GM10248 (cell line): ENCODE results near the gene ZBTB20.

Experiments
- CTCF ChIA-PET: fragments of 300-600 bp; sonication (Branson Sonifier 250); formaldehyde crosslinking; extraction: SDS; loops from one replicate; lab custom pipeline; 2021; ENCODE audit warnings: antibody characterized with exemption; lab: Yijun Ruan, JAX
- POLR2A ChIA-PET: fragments of 350-650 bp; sonication (Branson Sonifier 250); formaldehyde crosslinking; extraction: SDS; loops from one replicate; lab custom pipeline; 2020; ENCODE audit warnings: antibody characterized with exemption; lab: Yijun Ruan, JAX
- DNase-seq: peaks from one replicate; pipeline ENCODE4 v3.0.0; 2012; ENCODE audit errors: extremely low spot score
- TF ChIP-seq, protein P1 (sequence below): IDR thresholded peaks from 2 replicates; pipeline ENCODE4 v1.5.1; 2012; ENCODE audit warnings: mild to moderate bottlenecking, low read depth; ENCODE audit errors: extremely low read depth, missing control alignments, control extremely low read depth

ZBTB20 gene

DNA sequence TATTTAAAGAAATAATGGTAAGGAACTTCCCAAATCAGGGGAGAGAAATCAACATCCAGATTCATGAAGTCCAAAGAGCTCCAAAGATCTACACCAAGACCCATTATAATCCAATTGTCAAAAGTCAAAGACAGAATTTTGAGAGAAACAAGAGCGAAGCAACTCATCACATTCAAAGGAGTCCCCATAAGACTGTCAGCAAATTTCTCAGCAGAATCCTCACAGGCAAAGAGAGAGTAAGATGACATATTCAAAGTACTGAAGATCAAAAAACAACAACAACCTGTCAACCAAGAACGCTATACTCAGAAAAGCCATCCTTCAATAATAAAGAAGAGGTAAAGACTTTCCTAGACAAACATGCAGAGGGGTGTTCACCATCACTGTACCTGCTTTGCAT, 511.2 kb downstream of the ZBTB20 start:
- POLR2A ChIA-PET = no interaction called here
- TF ChIP-seq, protein P1, sequence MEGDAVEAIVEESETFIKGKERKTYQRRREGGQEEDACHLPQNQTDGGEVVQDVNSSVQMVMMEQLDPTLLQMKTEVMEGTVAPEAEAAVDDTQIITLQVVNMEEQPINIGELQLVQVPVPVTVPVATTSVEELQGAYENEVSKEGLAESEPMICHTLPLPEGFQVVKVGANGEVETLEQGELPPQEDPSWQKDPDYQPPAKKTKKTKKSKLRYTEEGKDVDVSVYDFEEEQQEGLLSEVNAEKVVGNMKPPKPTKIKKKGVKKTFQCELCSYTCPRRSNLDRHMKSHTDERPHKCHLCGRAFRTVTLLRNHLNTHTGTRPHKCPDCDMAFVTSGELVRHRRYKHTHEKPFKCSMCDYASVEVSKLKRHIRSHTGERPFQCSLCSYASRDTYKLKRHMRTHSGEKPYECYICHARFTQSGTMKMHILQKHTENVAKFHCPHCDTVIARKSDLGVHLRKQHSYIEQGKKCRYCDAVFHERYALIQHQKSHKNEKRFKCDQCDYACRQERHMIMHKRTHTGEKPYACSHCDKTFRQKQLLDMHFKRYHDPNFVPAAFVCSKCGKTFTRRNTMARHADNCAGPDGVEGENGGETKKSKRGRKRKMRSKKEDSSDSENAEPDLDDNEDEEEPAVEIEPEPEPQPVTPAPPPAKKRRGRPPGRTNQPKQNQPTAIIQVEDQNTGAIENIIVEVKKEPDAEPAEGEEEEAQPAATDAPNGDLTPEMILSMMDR = no peak
- DNase-seq = no peak
- CTCF ChIA-PET = interaction anchor here (1.2 kb wide), 1 partner anchor 12 kb away, joined by 3 read pairs; no protein-coding TSS in a partner anchor

DNA sequence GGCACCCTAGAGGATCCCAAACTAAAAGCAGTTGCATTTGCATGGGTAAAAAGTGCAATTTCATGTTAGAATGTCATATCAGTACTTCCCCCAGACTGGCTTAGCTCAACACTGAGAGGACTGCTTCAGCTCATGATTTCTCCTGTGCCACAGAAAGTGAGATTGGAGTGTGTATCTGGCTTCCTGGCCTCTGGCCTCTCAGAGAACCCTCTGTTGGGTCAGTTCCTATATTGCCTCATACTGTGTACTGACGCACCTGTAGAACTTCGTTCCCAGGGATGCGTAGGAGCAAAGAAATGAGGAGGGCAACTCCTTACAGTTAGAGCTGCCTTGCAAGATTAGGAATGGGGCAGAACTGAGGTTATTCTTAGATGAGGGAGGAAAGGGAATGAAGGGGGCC, 512.5 kb downstream of the ZBTB20 start:
- POLR2A ChIA-PET = no interaction called here
- TF ChIP-seq, protein P1 = no peak
- CTCF ChIA-PET = interaction anchor here (0.9 kb wide), 1 partner anchor 16 kb away, joined by 3 read pairs; no protein-coding TSS in a partner anchor
- DNase-seq = no peak

DNA sequence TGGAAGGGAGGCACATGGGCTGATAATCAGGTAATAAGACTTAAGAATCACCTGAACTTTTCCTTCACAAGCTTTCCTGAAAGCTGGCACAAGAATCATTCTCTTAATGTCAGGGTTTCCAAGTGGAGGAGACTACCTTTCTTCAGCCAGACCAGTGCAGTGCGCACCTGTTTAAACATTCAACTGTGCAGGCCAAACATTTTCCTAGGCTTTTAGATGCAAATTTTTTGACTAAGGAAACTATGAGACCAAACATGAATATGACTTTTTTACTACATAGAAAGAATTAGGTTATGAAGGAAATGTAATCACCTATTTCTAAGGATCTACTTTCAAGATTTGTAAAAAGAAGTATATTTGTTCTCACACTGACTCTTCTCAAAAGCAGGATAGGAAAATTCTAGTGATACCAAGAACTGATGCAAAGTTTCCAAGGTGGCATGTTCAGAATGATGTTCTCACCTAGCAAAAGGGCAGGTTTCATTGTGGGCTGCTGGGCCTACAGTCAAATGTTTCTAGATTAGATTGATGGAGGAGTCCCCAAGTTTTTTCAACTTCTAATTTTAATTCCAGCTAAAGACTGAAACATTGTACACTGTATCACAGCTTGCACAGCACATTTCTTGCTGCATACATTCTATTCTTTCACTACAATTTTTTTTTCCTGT, 514.2 kb downstream of the ZBTB20 start:
- TF ChIP-seq, protein P1 = no peak
- DNase-seq = no peak
- ChIA-PET POLR2A (no interaction called here), CTCF (no interaction called here)

DNA sequence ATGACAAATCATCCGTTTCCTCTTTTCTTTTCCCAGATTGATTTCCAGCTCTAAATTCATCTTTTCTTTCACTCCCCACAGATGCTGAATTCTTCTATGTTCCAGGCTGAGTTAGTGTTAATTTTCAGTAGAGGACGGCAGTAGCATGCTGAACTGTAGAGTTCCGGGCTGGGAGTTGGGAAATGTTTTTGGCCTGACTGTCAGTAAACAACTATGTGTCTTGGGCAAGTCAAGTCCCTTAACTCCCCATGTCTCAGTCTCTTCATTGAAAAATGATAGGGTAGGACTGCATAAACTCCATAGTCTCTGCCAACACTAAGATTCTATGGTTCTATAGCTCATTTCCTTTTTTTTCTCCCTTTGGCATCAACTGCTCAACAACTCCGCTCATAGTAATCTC, 519.3 kb downstream of the ZBTB20 start:
- ChIA-PET CTCF (interaction anchor here (1.3 kb wide), 1 partner anchor 15 kb away, joined by 3 read pairs; no protein-coding TSS in a partner anchor), POLR2A (no interaction called here)
- no peak for DNase-seq
- TF ChIP-seq, protein P1 = no peak

DNA sequence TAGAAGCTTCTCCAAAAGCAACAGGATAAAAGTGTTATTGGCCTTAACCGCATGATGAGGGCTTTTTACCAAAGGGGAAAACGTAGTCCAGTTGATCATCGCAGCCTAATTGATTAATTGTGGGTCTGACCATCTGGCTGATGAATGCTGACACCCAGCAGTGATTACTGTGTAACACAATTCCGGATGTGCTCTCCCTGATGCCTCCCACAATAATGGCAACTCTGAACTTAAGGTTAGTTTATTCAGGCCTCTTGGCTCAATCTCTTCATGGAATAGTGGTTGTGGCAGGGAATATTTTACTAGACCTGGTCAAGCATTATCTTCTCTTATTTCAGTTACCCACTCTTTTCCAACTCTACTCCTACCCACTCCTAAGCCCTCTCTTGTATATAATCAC, 520.3 kb downstream of the ZBTB20 start:
- POLR2A ChIA-PET = no interaction called here
- CTCF ChIA-PET = interaction anchor here (1.0 kb wide), 1 partner anchor 14 kb away, joined by 3 read pairs; no protein-coding TSS in a partner anchor
- TF ChIP-seq, protein P1 = no peak
- no peak for DNase-seq

DNA sequence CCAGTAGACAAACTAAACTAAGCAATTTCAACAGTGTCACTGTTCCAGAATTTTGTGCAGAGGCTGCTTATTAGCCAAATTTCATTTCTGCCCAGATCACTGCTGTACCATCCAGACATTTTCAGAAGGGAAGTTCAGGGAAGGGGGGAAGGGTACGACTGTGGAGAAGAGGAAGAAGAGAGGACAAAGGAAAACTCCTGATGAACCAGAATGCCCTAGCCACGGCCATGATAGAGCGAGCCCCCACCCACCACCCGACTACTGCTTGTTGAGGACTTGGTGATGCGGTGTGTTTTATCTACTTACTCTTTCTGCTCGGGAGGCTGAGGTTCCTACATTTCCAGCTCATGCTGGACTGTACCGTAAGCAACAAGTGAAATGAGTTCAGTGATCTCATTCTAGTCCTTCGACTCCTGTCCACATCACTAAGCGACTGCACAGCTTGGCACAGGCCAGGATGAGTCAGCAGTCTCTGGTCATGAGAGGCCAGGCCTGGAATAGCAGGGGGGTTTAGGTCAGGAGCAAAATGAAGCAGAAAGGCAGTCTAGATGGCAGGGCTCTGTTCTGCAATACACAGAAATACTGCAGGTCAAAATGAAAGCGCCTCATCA, 522.4 kb downstream of the ZBTB20 start:
- TF ChIP-seq, protein P1 = no peak
- ChIA-PET CTCF (interaction anchor here (1.3 to 1.4 kb wide), 2 partner anchors 13 to 26 kb away, joined by 4 read pairs; no protein-coding TSS in a partner anchor), POLR2A (no interaction called here)
- DNase-seq = no peak
